GM19023 (cell line): ENCODE data around the gene DCDC1.

ENCODE experiments used
- ATAC-seq: cut with Tn5 transposase; IDR thresholded peaks from one replicate; pipeline ENCODE4 v1.9.1; 2021; ENCODE audit warnings: mild to moderate bottlenecking, moderate library complexity; ENCODE audit not compliant: unreplicated experiment

The DCDC1 gene

GRCh38 chr11:31369348-31370329, at the start of gene DCDC1, which contains the start of gene DNAJC24:
DCDC1 (minus strand) TSS chr11:31369739; CDS start chr11:31328280, 41,459 bp downstream.
DNAJC24 (plus strand) TSS chr11:31369860; CDS start chr11:31370749, 889 bp downstream.
- peak; percentile 99 for ATAC-seq

GRCh38 chr11:31419138-31419537, 49.6 kb upstream of the DCDC1 start:
- ATAC-seq: no peak

- no peak for ATAC-seq
Observed at GRCh38 chr11:31417816-31418215, 48.3 kb upstream of the DCDC1 start.

- no peak for ATAC-seq
Observed at GRCh38 chr11:31417357-31417756, 47.8 kb upstream of the DCDC1 start.

- no peak for ATAC-seq
Observed at GRCh38 chr11:31415435-31415834, 45.9 kb upstream of the DCDC1 start.

GRCh38 chr11:31414338-31414737, 44.8 kb upstream of the DCDC1 start:
- no peak for ATAC-seq

GRCh38 chr11:31412946-31413345, 43.4 kb upstream of the DCDC1 start:
- ATAC-seq: no peak

- ATAC-seq: no peak
Observed at GRCh38 chr11:31408201-31408600, 38.7 kb upstream of the DCDC1 start.

- no peak for ATAC-seq
Observed at GRCh38 chr11:31404614-31405013, 35.1 kb upstream of the DCDC1 start.

- ATAC-seq: no peak
Observed at GRCh38 chr11:31397239-31397834, 27.8 kb upstream of the DCDC1 start.

GRCh38 chr11:31387379-31387778, 17.8 kb upstream of the DCDC1 start:
- no peak for ATAC-seq

GRCh38 chr11:31383116-31383515, 13.6 kb upstream of the DCDC1 start:
- no peak for ATAC-seq

GRCh38 chr11:31375879-31376278, 6.3 kb upstream of the DCDC1 start:
- no peak for ATAC-seq

GRCh38 chr11:31366795-31367194, 2.7 kb downstream of the DCDC1 start:
- no peak for ATAC-seq

GRCh38 chr11:31361743-31362142, 7.8 kb downstream of the DCDC1 start:
- ATAC-seq: no peak

- ATAC-seq: no peak
Observed at GRCh38 chr11:31355817-31356216, 13.7 kb downstream of the DCDC1 start.

- no peak for ATAC-seq
Observed at GRCh38 chr11:31355131-31355530, 14.4 kb downstream of the DCDC1 start.

- no peak for ATAC-seq
Observed at GRCh38 chr11:31351168-31351567, 18.4 kb downstream of the DCDC1 start.

- ATAC-seq: no peak
Observed at GRCh38 chr11:31340903-31341572, 28.5 kb downstream of the DCDC1 start.

GRCh38 chr11:31337806-31338205, 31.7 kb downstream of the DCDC1 start:
- no peak for ATAC-seq

GRCh38 chr11:31328697-31329096, 40.8 kb downstream of the DCDC1 start:
- no peak for ATAC-seq
